DND-41 (cell line): ENCODE data around the gene TBX22.

Source experiments
- CTCF ChIP-seq: IDR thresholded peaks from 2 replicates; pipeline ENCODE4 v1.5.1; 2012; ENCODE audit warnings: borderline replicate concordance, low read length, moderate library complexity, mild to moderate bottlenecking; ENCODE audit not compliant: poor library complexity, severe bottlenecking; ENCODE audit errors: extremely low read depth
- EZH2 ChIP-seq: IDR thresholded peaks from 3 replicates; pipeline ENCODE4 v1.6.1; 2012; ENCODE audit warnings: borderline replicate concordance, low read depth, mild to moderate bottlenecking, moderate library complexity, low read length, inconsistent platforms; ENCODE audit not compliant: severe bottlenecking

GRCh38 chrX:79975605-79976004, 38.9 kb upstream of the TBX22 start:
- TF ChIP-seq CTCF (no peak), EZH2 (no peak)
